Activated B cell treated with CpG ODN at 0.5 μM for 24 hours (primary cell): ENCODE data around the gene RGS7. TPM values are rescaled to one million over a fixed set of nuclear protein-coding genes. Genes with fewer than 3 reads are reported as not detected.
"Not testable (repeated sequence)": the region's sequence is repeated elsewhere in the genome, so short reads cannot be mapped to it uniquely, and the experiment has no call there.

Source experiments
- ATAC-seq: fragments of 200-7000 bp; cut with Tn5 transposase; one replicate; pipeline ENCODE4 v1.10.0; 2021; ENCODE audit warnings: low read depth, mild to moderate bottlenecking, moderate library complexity
- CTCF ChIA-PET: fragments of 350-600 bp; sonication (Branson Sonifier 250); formaldehyde crosslinking; loops from one replicate; lab custom pipeline; 2021; ENCODE audit warnings: antibody characterized with exemption; lab: Charles Lee
- POLR2A ChIA-PET: fragments of 350-600 bp; sonication (Branson Sonifier 250); formaldehyde crosslinking; loops from one replicate; lab custom pipeline; 2021; ENCODE audit warnings: antibody characterized with exemption; lab: Charles Lee
- DNase-seq: peaks from one replicate; pipeline ENCODE4 v3.0.0; 2022
- H3K27ac Mint-ChIP-seq: one replicate; pipeline ENCODE4 v1.8.0; 2020; ENCODE audit warnings: mixed read lengths
- H3K27me3 Mint-ChIP-seq: one replicate; pipeline ENCODE4 v1.8.0; 2021; ENCODE audit warnings: mixed read lengths
- H3K36me3 Mint-ChIP-seq: one replicate; pipeline ENCODE4 v1.8.0; 2021; ENCODE audit warnings: low read depth, mixed read lengths
- H3K4me1 Mint-ChIP-seq: one replicate; pipeline ENCODE4 v1.8.0; 2021; ENCODE audit warnings: mixed read lengths
- H3K4me3 Mint-ChIP-seq: one replicate; pipeline ENCODE4 v1.8.0; 2020; ENCODE audit warnings: mild to moderate bottlenecking, mixed read lengths
- H3K9me3 Mint-ChIP-seq: one replicate; pipeline ENCODE4 v1.8.0; 2020; ENCODE audit warnings: mixed read lengths
- intact Hi-C: fragments of 100-400 bp; cut with micrococcal nuclease; formaldehyde crosslinking; loops from one replicate; pipeline ENCODE4 v1.15.1; 2024
- total RNA-seq: library from RNA; stranded (reverse); gene quantifications from 2 replicates; pipeline ENCODE4 v1.2.3, GENCODE V29; 2022
- TF ChIP-seq, protein P1 (sequence below): fragments of 200-600 bp; IDR thresholded peaks from one replicate; pipeline ENCODE4 v1.8.0; 2022; ENCODE audit warnings: antibody characterized with exemption, mild to moderate bottlenecking

RGS7 gene
- total RNA-seq, 1 donor from 2014 or later: 0.49 TPM

- H3K4me3 Mint-ChIP-seq: no peak overlapping the region
- DNase-seq: no peak
- ChIA-PET POLR2A (no interaction called here), CTCF (no interaction called here)
- no peaks in the 10 kb centered on the region for H3K4me1 Mint-ChIP-seq
- no peaks in the 10 kb centered on the region for H3K9me3 Mint-ChIP-seq
- H3K27me3 Mint-ChIP-seq: no peaks in the 10 kb centered on the region
- intact Hi-C loops: no loop called here
- ATAC-seq: no peak
- H3K27ac Mint-ChIP-seq: no peak overlapping the region
- H3K36me3 Mint-ChIP-seq: no peaks in the 10 kb centered on the region
- TF ChIP-seq, protein P1, sequence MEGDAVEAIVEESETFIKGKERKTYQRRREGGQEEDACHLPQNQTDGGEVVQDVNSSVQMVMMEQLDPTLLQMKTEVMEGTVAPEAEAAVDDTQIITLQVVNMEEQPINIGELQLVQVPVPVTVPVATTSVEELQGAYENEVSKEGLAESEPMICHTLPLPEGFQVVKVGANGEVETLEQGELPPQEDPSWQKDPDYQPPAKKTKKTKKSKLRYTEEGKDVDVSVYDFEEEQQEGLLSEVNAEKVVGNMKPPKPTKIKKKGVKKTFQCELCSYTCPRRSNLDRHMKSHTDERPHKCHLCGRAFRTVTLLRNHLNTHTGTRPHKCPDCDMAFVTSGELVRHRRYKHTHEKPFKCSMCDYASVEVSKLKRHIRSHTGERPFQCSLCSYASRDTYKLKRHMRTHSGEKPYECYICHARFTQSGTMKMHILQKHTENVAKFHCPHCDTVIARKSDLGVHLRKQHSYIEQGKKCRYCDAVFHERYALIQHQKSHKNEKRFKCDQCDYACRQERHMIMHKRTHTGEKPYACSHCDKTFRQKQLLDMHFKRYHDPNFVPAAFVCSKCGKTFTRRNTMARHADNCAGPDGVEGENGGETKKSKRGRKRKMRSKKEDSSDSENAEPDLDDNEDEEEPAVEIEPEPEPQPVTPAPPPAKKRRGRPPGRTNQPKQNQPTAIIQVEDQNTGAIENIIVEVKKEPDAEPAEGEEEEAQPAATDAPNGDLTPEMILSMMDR: no peak
These were observed 371.9 kb downstream of the RGS7 start for GRCh38 chr1:240985081-240985480.

DNA sequence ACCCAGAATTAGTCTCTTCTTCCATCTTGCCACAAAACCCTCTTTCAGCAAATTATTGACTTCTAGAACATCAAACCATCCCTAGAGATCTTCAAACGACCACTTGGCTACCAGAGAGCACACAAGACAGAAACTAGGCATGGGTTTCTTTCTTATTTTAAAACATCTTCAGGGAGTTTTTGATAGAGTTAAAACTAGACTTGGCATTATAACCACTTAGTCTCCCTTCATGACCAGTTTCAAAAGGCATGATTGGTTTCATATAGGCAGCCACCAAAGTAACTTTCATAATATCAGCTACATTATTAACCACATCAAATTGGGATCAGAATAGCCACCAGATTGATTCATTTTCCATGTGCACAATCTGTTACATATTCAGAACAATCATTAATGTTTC is 376.7 kb downstream of the RGS7 start:
- ChIA-PET CTCF (interaction anchor here (0.7 kb wide), 1 partner anchor 13 kb away, joined by 3 read pairs; no protein-coding TSS in a partner anchor), POLR2A (no interaction called here)
- TF ChIP-seq, protein P1: no peak
- intact Hi-C loops: no loop called here
- Mint-ChIP-seq H3K36me3 (no peaks in the 10 kb centered on the region), H3K4me3 (no peak overlapping the region), H3K27me3 (no peaks in the 10 kb centered on the region), H3K4me1 (no peaks in the 10 kb centered on the region), H3K9me3 (no peaks in the 10 kb centered on the region), H3K27ac (no peak overlapping the region)
- no peak for DNase-seq
- ATAC-seq: no peak

- Mint-ChIP-seq H3K4me1 (no peaks in the 10 kb centered on the region), H3K27ac (no peak overlapping the region), H3K4me3 (no peak overlapping the region), H3K27me3 (no peaks in the 10 kb centered on the region), H3K36me3 (no peaks in the 10 kb centered on the region), H3K9me3 (no peaks in the 10 kb centered on the region)
- DNase-seq (no peak), ATAC-seq (no peak)
- ChIA-PET CTCF (no interaction called here), POLR2A (no interaction called here)
- TF ChIP-seq, protein P1: no peak
- intact Hi-C loops: no loop called here
These were observed 380.3 kb downstream of the RGS7 start for GRCh38 chr1:240976685-240977084.

DNA sequence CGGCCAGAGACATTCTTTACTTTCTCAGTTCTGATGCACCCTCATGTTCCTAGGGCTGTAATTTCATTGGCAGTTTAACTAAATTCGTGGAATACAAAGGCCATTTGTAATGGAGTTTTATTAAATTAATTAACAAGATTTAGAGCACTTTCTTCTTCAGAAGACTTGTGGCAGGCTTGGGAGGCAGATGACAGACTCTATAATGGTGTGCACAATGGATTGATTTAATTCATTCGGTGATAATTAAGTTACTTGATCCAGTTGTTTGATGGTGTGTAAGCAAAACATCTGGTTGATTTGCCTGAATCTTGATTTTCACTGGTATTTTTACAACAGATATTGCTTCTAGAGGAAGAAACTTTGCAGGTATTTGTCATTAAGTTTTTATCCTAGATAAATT is 383.1 kb downstream of the RGS7 start:
- intact Hi-C loops: no loop called here
- Mint-ChIP-seq H3K4me1 (no peaks in the 10 kb centered on the region), H3K27ac (no peak overlapping the region), H3K9me3 (no peaks in the 10 kb centered on the region), H3K36me3 (no peaks in the 10 kb centered on the region), H3K27me3 (no peaks in the 10 kb centered on the region), H3K4me3 (no peak overlapping the region)
- ATAC-seq (no peak), DNase-seq (no peak)
- ChIA-PET POLR2A (no interaction called here), CTCF (no interaction called here)
- TF ChIP-seq, protein P1: no peak

DNA sequence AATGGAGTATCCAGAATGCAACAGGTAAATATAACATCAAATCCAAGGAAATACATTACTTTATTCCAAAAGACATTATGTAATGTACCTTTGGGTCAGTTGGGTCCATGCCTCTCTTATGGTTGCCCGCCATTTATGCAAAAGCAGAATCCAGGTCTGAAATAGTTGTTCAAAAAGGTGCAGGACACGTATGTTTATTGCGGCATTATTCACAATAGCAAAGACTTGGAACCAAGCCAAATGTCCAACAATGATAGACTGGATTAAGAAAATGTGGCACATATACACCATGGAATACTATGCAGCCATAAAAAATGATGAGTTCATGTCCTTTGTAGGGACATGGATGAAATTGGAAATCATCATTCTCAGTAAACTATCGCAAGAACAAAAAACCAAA is 384.9 kb downstream of the RGS7 start:
- DNase-seq, H3K27me3 Mint-ChIP-seq, intact Hi-C loops, POLR2A ChIA-PET, H3K36me3 Mint-ChIP-seq, H3K27ac Mint-ChIP-seq, ATAC-seq, CTCF ChIA-PET, H3K4me1 Mint-ChIP-seq, H3K9me3 Mint-ChIP-seq, H3K4me3 Mint-ChIP-seq: not testable (repeated sequence)

GRCh38 chr1:240970253-240970652 is 386.8 kb downstream of the RGS7 start:
- no peaks in the 10 kb centered on the region for H3K9me3 Mint-ChIP-seq
- H3K4me3 Mint-ChIP-seq: no peak overlapping the region
- no peak overlapping the region for H3K27ac Mint-ChIP-seq
- intact Hi-C loops: no loop called here
- ATAC-seq (no peak), DNase-seq (no peak)
- no peaks in the 10 kb centered on the region for H3K36me3 Mint-ChIP-seq
- H3K4me1 Mint-ChIP-seq: no peaks in the 10 kb centered on the region
- POLR2A ChIA-PET: no interaction called here
- TF ChIP-seq, protein P1: no peak
- CTCF ChIA-PET: no interaction called here
- H3K27me3 Mint-ChIP-seq: no peaks in the 10 kb centered on the region
